ENCODE data around the gene DAZAP2.

- no peak for TF ChIP-seq PPARD (CRISPR knock-in tag; IDR thresholded peaks at IDR 0.05)
- TF ChIP-seq ETV5 (CRISPR knock-in tag; IDR thresholded peaks at IDR 0.05; ENCODE audit: low read depth): no peak
- TF ChIP-seq ATF2 (CRISPR knock-in tag; IDR thresholded peaks at IDR 0.05): no peak
- TF ChIP-seq CTCF (IDR thresholded peaks at IDR 0.05 in 2 of 3, conservative IDR thresholded peaks at IDR 0.05 in 1 of 3; ENCODE audit: insufficient read depth in 2 of 3, low read depth in 1 of 3, low read length in 3 of 3): no peak
- no peak for TF ChIP-seq RAD51 (IDR thresholded peaks at IDR 0.05; ENCODE audit: borderline replicate concordance, low read depth)
- no peak for TF ChIP-seq ZNF75A (CRISPR knock-in tag; IDR thresholded peaks at IDR 0.05)
- no peak for TF ChIP-seq MNT (conservative IDR thresholded peaks at IDR 0.05)
These were observed 46.9 kb upstream of the DAZAP2 start for GRCh38 chr12:51191516-51192283.

Data from K562 (cell line).